K562 (cell line): ENCODE measurements around the gene TIMM17A. TPM values are rescaled to one million over a fixed set of nuclear protein-coding genes. Genes with fewer than 3 reads are reported as not detected.
A peak's percentile ranks its signal among the peaks of the same experiment; 100 is the strongest.

Experiments
- ATAC-seq: fragments of 200-7000 bp; cut with Tn5 transposase; 3 replicates; pipeline ENCODE4 v1.9.1; 2020; ENCODE audit warnings: moderate library complexity
- BruUV-seq: library from RNA; stranded (reverse); fragments of 400-500 nt; replicated peaks from 2 replicates; lab custom pipeline; 2021; lab: Mats Ljungman, UMichigan
- CTCF ChIA-PET: fragments of 300-600 bp; formaldehyde crosslinking; extraction: SDS; loops from one replicate; lab custom pipeline; 2021; ENCODE audit warnings: low intra/inter-chr PET ratio; lab: Yijun Ruan, JAX
- POLR2A ChIA-PET: fragments of 300-600, 350-650 bp; sonication (Branson Sonifier 250); formaldehyde crosslinking; extraction: SDS; loops from one replicate; lab custom pipeline; 2021; ENCODE audit warnings: antibody characterized with exemption, inconsistent platforms; lab: Yijun Ruan, JAX
- DNase-seq, 4 experiments: peaks; one replicate each; pipeline versions ENCODE4 v3.0.0 to v3.0.0-alpha.2; 2011 to 2018; ENCODE audit warnings: low spot score in 3 of 4, mixed read lengths in 3 of 4; ENCODE audit errors: extremely low read depth in 1 of 4
- FAIRE-seq: peaks from 2 replicates; lab custom pipeline; 2011; peaks lifted over from hg19 to GRCh38; lab: Jason Lieb, UNC
- H2AFZ ChIP-seq: 2 replicates; pipeline ENCODE4 v1.6.0; 2011; ENCODE audit warnings: low read depth, low read length, control low read depth, inconsistent platforms
- H3K27ac ChIP-seq: fragments of 200-600 bp; 3 replicates; pipeline ENCODE4 v1.8.0; 2011; ENCODE audit warnings: low read depth, mild to moderate bottlenecking, control low read depth, inconsistent platforms, low read length, moderate library complexity, mixed read lengths; ENCODE audit errors: extremely low read depth
- H3K27me3 ChIP-seq, 2 experiments: fragments of 300-600 bp in 1 of 2; 2 replicates in 1 of 2; 3 replicates in 1 of 2; pipeline versions ENCODE4 v1.6.0 to v1.8.0; 2011; ENCODE audit warnings: inconsistent platforms in 2 of 2, low read length in 2 of 2, mild to moderate bottlenecking in 1 of 2, mixed read lengths in 1 of 2, moderate library complexity in 1 of 2; ENCODE audit not compliant: control insufficient read depth in 2 of 2, insufficient read depth in 2 of 2
- H3K36me3 ChIP-seq: fragments of 300-600 bp; 3 replicates; pipeline ENCODE4 v1.8.0; 2011; ENCODE audit warnings: mild to moderate bottlenecking, low read length, inconsistent platforms; ENCODE audit not compliant: control insufficient read depth, insufficient read depth
- H3K4me1 ChIP-seq, 2 experiments: fragments of 200-600 bp in 1 of 2; replicated peaks in 1 of 2; 2 replicates in 1 of 2; 3 replicates in 1 of 2; pipeline versions ENCODE4 v1.5.1 to v1.8.0; 2011; ENCODE audit warnings: inconsistent platforms in 2 of 2, low read length in 2 of 2, mild to moderate bottlenecking in 1 of 2, mixed read lengths in 1 of 2, moderate library complexity in 1 of 2; ENCODE audit not compliant: control insufficient read depth in 2 of 2, insufficient read depth in 2 of 2
- H3K4me2 ChIP-seq: 2 replicates; pipeline ENCODE4 v1.6.1; 2011; ENCODE audit warnings: low read length, control low read depth, inconsistent platforms, mixed read lengths; ENCODE audit not compliant: insufficient read depth
- H3K4me3 ChIP-seq: fragments of 200-600 bp; sonication (generic), shearing (Covaris generic); 2 replicates; pipeline ENCODE4 v1.5.1; 2016; ENCODE audit warnings: control low read depth, inconsistent platforms
- H3K79me2 ChIP-seq: fragments of 200-600 bp; 3 replicates; pipeline ENCODE4 v1.8.0; 2011; ENCODE audit warnings: low read length, inconsistent platforms; ENCODE audit not compliant: control insufficient read depth, insufficient read depth
- H3K9ac ChIP-seq, 2 experiments: 2 replicates each; pipeline versions ENCODE4 v1.6.0 to v1.6.1; 2011; ENCODE audit warnings: low read depth in 2 of 2, low read length in 2 of 2, control low read depth in 1 of 2, inconsistent platforms in 1 of 2, mild to moderate bottlenecking in 1 of 2, mixed read lengths in 1 of 2; ENCODE audit not compliant: insufficient read depth in 1 of 2
- H3K9me1 ChIP-seq: one replicate; pipeline ENCODE4 v1.6.0; 2011; ENCODE audit warnings: inconsistent platforms, mild to moderate bottlenecking, low read length, moderate library complexity; ENCODE audit not compliant: control insufficient read depth, insufficient read depth
- H3K9me3 ChIP-seq: replicated peaks from 2 replicates; pipeline ENCODE4 v1.5.1; 2011; ENCODE audit warnings: low read depth, low read length, inconsistent platforms; ENCODE audit not compliant: control insufficient read depth, insufficient read depth
- H4K20me1 ChIP-seq: replicated peaks from 2 replicates; pipeline ENCODE4 v1.6.1; 2011; ENCODE audit warnings: low read length, inconsistent platforms, mixed read lengths; ENCODE audit not compliant: control insufficient read depth, insufficient read depth
- BCL6 ChIP-seq: fragments of 250-450 bp; sonication (Bioruptor Pico); IDR thresholded peaks from 2 replicates; pipeline ENCODE4 v1.4.0; 2020
- CBX3 ChIP-seq, 2 experiments: IDR thresholded peaks; 1 replicate in 1 of 2; 2 replicates in 1 of 2; pipeline ENCODE4 v1.6.1; 2012; ENCODE audit warnings: inconsistent platforms in 2 of 2, low read length in 2 of 2, borderline replicate concordance in 1 of 2, control low read depth in 1 of 2
- CCNT2 ChIP-seq: IDR thresholded peaks from 2 replicates; pipeline ENCODE4 v1.6.1; 2011; ENCODE audit warnings: borderline replicate concordance, low read depth, mild to moderate bottlenecking, moderate library complexity, mixed read lengths, low read length; ENCODE audit not compliant: insufficient read length; ENCODE audit errors: extremely low read depth
- EHMT2 ChIP-seq: fragments of 450-650 bp; IDR thresholded peaks from 2 replicates; pipeline ENCODE4 v1.6.1; 2018; ENCODE audit warnings: antibody characterized with exemption
- NBN ChIP-seq: fragments of 450-650 bp; IDR thresholded peaks from 2 replicates; pipeline ENCODE4 v1.6.1; 2016; ENCODE audit warnings: low read depth, mild to moderate bottlenecking
- NONO ChIP-seq, 2 experiments: fragments of 200-400 bp in 1 of 2; fragments of 450-650 bp in 1 of 2; formaldehyde crosslinking in 1 of 2; IDR thresholded peaks; 2 replicates each; pipeline ENCODE4 v1.6.1; 2017; ENCODE audit warnings: low read depth in 2 of 2, mild to moderate bottlenecking in 2 of 2, moderate library complexity in 2 of 2, low read length in 1 of 2
- PHF20 ChIP-seq: fragments of 450-650 bp; IDR thresholded peaks from 2 replicates; pipeline ENCODE4 v1.6.1; 2018; ENCODE audit not compliant: partially characterized antibody
- PML ChIP-seq: IDR thresholded peaks from 2 replicates; pipeline ENCODE4 v1.6.1; 2012; ENCODE audit warnings: low read length, inconsistent platforms
- PTRF ChIP-seq: fragments of 450-650 bp; IDR thresholded peaks from 2 replicates; pipeline ENCODE4 v1.6.1; 2016; ENCODE audit warnings: mild to moderate bottlenecking, missing genetic modification characterization, missing compliant biosample characterization
- RB1 ChIP-seq: fragments of 450-650 bp; IDR thresholded peaks from 2 replicates; pipeline ENCODE4 v1.6.1; 2017; ENCODE audit warnings: low read depth, mild to moderate bottlenecking
- TARDBP ChIP-seq: fragments of 450-650 bp; IDR thresholded peaks from 2 replicates; pipeline ENCODE4 v1.6.1; 2016
- ZSCAN32 ChIP-seq: fragments of 450-650 bp; formaldehyde crosslinking; IDR thresholded peaks from 2 replicates; pipeline ENCODE4 v1.4.0; 2020; ENCODE audit warnings: mild to moderate bottlenecking, moderate library complexity
- WGBS: fragments of 100-300 bp; shearing (Covaris generic); methylation state at CpG from one replicate; pipeline ENCODE4 v1.1.6; 2016; ENCODE audit warnings: low coverage, mixed read lengths; ENCODE audit not compliant: insufficient coverage; ENCODE audit errors: missing lambda C conversion rate; 5-methylcytosine and 5-hydroxymethylcytosine counted together
- in situ Hi-C: fragments of 300-500 bp; cut with MboI; formaldehyde crosslinking; loops from 4 replicates; pipeline ENCODE4 v1.15.0; 2018; ENCODE audit warnings: inconsistent platforms, mixed read lengths
- intact Hi-C: fragments of 100-400 bp; cut with micrococcal nuclease; formaldehyde crosslinking; loops from 2 replicates; pipeline ENCODE4 v1.14.2; 2022
- polyA plus RNA-seq, 8 experiments: library from polyadenylated mRNA; depleted of rRNA in 4 of 8; stranded (reverse) in 5 of 8; unstranded in 3 of 8; fragments of >200 nt; fragmentation: Nextera tagmentation in 2 of 8; fragmentation: Illumina TruSeq in 1 of 8; extraction: Ambion mirVana in 2 of 8; extraction: Trizol in 1 of 8; gene quantifications; 2 replicates each; pipeline versions ENCODE4 v1.2.1 to v1.2.3, GENCODE V29; 2011 to 2014; ENCODE audit warnings: inconsistent platforms in 1 of 8, missing spikeins in 1 of 8
- total RNA-seq, 7 experiments: library from RNA; depleted of rRNA in 6 of 7; stranded (reverse); fragments of >200 nt in 6 of 7; fragmentation: Illumina TruSeq in 2 of 7; extraction: Trizol in 2 of 7; gene quantifications; 2 replicates each; pipeline versions ENCODE4 v1.2.1 to v1.2.3, GENCODE V29; 2011 to 2021; ENCODE audit warnings: low replicate concordance in 1 of 7
- TF ChIP-seq, protein P1 (sequence below): fragments of 450-650 bp; IDR thresholded peaks from 2 replicates; pipeline ENCODE4 v1.6.1; 2016; ENCODE audit warnings: antibody characterized with exemption
- TF ChIP-seq, protein P2 (sequence below): fragments of 450-650 bp; IDR thresholded peaks from 2 replicates; pipeline ENCODE4 v1.6.1; 2018; ENCODE audit not compliant: partially characterized antibody

TIMM17A gene
- total and polyA plus RNA-seq, 9 of the 15 experiments (the other 6 are each of a cell fraction or from before 2014, with no cell fraction given), result 116 to 744 (median 180) TPM

GRCh38 chr1:202018468-202019234 lies 63.3 kb downstream of the TIMM17A start:
- ChIA-PET CTCF (interaction anchor here (1.0 kb wide), 1 partner anchor 116 kb away, joined by 3 read pairs; no protein-coding TSS in a partner anchor), POLR2A (interaction anchor here (0.6 to 1.3 kb wide), 5 partner anchors 15 to 259 kb away, joined by 3 to 5 read pairs (median 4); no protein-coding TSS in a partner anchor)
- DNase-seq, result peak; percentile 92 to 93 (median 92)
- peak overlapping the region; percentile 53 for H3K27ac ChIP-seq
- no peaks in the 10 kb centered on the region for H3K79me2 ChIP-seq
- H2AFZ ChIP-seq, result peak overlapping the region; percentile 75
- H3K4me1 ChIP-seq, result peaks cover 30 to 39% of the 10 kb centered on the region in 2 experiments
- FAIRE-seq, result peak; percentile 92
- no peaks in the 10 kb centered on the region for H3K36me3 ChIP-seq
- 3% methylated on average over 18 of the region's 19 CpGs for WGBS
- in situ Hi-C loops, result no loop called here
- intact Hi-C loops, result loop anchor here (2.0 kb wide), 1 partner anchor 58 kb away; no protein-coding TSS in a partner anchor
- H4K20me1 ChIP-seq, result 0 out of 2 replicates have a peak, but pooled peaks cover 3% of the 10 kb centered on the region
- no peak overlapping the region for H3K4me3 ChIP-seq
- peak overlapping the region; percentile 62 for H3K4me2 ChIP-seq
- H3K27me3 ChIP-seq, result peaks cover 5 to 7% of the 10 kb centered on the region in 2 experiments; a peak in 4 of 5 replicates
- H3K9ac ChIP-seq, result peak overlapping the region; percentile 17 to 87; a peak in 3 of 4 replicates
- no peaks in the 10 kb centered on the region for H3K9me3 ChIP-seq
- peak; percentile 94 for ATAC-seq
- BruUV-seq, result no TSS peak
- no peaks in the 10 kb centered on the region for H3K9me1 ChIP-seq
- TF ChIP-seq PHF20 (peak; percentile 53), NBN (peak; percentile 86), BCL6 (CRISPR knock-in tag) (no peak), CBX3 (IDR thresholded peaks at IDR 0.05; ENCODE audit: borderline replicate concordance in 1 of 2, low read length in 2 of 2) (peak in 1 of 2 experiments; percentile 52; a peak in 1 of 3 replicates), PTRF (tag) (no peak), EHMT2 (no peak), ZSCAN32 (no peak), PML (peak; percentile 25; the same call in 1 of the 2 replicates), TARDBP (peak; percentile 75), CCNT2 (peak; percentile 97), NONO (IDR thresholded peaks at IDR 0.05; ENCODE audit: low read depth in 2 of 2, low read length in 1 of 2) (no peak), RB1 (peak; percentile 58; the same call in 1 of the 2 replicates)
- TF ChIP-seq, protein P1, sequence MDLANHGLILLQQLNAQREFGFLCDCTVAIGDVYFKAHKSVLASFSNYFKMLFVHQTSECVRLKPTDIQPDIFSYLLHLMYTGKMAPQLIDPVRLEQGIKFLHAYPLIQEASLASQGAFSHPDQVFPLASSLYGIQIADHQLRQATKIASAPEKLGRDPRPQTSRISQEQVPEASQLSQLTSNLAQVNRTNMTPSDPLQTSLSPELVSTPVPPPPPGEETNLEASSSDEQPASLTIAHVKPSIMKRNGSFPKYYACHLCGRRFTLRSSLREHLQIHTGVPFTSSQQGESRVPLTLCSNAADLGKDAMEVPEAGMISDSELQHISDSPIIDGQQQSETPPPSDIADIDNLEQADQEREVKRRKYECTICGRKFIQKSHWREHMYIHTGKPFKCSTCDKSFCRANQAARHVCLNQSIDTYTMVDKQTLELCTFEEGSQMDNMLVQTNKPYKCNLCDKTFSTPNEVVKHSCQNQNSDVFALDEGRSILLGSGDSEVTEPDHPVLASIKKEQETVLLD, result peak; percentile 47; the same call in 1 of the 2 replicates
- TF ChIP-seq, protein P2, sequence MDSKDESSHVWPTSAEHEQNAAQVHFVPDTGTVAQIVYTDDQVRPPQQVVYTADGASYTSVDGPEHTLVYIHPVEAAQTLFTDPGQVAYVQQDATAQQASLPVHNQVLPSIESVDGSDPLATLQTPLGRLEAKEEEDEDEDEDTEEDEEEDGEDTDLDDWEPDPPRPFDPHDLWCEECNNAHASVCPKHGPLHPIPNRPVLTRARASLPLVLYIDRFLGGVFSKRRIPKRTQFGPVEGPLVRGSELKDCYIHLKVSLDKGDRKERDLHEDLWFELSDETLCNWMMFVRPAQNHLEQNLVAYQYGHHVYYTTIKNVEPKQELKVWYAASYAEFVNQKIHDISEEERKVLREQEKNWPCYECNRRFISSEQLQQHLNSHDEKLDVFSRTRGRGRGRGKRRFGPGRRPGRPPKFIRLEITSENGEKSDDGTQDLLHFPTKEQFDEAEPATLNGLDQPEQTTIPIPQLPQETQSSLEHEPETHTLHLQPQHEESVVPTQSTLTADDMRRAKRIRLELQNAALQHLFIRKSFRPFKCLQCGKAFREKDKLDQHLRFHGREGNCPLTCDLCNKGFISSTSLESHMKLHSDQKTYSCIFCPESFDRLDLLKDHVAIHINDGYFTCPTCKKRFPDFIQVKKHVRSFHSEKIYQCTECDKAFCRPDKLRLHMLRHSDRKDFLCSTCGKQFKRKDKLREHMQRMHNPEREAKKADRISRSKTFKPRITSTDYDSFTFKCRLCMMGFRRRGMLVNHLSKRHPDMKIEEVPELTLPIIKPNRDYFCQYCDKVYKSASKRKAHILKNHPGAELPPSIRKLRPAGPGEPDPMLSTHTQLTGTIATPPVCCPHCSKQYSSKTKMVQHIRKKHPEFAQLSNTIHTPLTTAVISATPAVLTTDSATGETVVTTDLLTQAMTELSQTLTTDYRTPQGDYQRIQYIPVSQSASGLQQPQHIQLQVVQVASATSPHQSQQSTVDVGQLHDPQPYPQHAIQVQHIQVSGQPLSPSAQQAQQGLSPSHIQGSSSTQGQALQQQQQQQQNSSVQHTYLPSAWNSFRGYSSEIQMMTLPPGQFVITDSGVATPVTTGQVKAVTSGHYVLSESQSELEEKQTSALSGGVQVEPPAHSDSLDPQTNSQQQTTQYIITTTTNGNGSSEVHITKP, result peak; percentile 12
